22Rv1 (cell line): ENCODE results near the gene COX4I1.

Experiments
- ZFX ChIP-seq: fragments of 450-650 bp; IDR thresholded peaks from 2 replicates; pipeline ENCODE4 v1.6.1; 2017; ENCODE audit warnings: antibody characterized with exemption, borderline replicate concordance
- TF ChIP-seq, protein P1 (sequence below): fragments of 450-650 bp; IDR thresholded peaks from 2 replicates; pipeline ENCODE4 v1.5.1; 2017; ENCODE audit warnings: mild to moderate bottlenecking

DNA sequence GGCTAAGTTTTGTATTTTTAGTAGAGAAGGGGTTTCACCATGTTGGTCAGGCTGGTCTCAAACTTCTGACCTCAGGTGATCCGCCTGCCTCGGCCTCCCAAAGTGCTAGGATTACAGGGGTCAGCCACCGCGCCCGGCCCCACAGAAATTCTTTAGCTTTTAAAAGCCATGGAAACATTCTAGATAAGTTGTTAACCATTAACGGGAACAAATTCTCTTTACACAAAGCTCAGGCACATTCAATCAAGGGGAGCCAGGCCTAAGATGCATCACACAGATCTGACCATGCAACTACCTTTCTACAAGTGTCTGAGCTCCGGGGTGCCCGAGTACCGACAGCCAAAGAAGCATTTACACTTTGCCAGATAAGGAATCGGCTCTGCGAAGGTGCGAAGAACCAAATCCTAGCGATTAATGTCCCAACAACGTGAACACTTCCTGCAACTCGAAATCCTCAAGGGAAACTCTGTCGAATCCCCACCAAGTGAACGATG, 1.2 kb upstream of the COX4I1 start:
- TF ChIP-seq, protein P1, sequence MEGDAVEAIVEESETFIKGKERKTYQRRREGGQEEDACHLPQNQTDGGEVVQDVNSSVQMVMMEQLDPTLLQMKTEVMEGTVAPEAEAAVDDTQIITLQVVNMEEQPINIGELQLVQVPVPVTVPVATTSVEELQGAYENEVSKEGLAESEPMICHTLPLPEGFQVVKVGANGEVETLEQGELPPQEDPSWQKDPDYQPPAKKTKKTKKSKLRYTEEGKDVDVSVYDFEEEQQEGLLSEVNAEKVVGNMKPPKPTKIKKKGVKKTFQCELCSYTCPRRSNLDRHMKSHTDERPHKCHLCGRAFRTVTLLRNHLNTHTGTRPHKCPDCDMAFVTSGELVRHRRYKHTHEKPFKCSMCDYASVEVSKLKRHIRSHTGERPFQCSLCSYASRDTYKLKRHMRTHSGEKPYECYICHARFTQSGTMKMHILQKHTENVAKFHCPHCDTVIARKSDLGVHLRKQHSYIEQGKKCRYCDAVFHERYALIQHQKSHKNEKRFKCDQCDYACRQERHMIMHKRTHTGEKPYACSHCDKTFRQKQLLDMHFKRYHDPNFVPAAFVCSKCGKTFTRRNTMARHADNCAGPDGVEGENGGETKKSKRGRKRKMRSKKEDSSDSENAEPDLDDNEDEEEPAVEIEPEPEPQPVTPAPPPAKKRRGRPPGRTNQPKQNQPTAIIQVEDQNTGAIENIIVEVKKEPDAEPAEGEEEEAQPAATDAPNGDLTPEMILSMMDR, result no peak
- no peak for TF ChIP-seq ZFX
